Nephron progenitor cell (in vitro differentiated cells): Measurements from ENCODE around the gene EPHB3.

ENCODE experiments used
- DNase-seq: peaks from one replicate; pipeline ENCODE4 v3.0.0; 2021
- H3K27ac Mint-ChIP-seq: 2 replicates; pipeline ENCODE4 v1.8.0; 2021; ENCODE audit warnings: mild to moderate bottlenecking, moderate library complexity, mixed read lengths
- H3K27me3 Mint-ChIP-seq: 2 replicates; pipeline ENCODE4 v1.8.0; 2021; ENCODE audit warnings: mild to moderate bottlenecking, low read depth, mixed read lengths; ENCODE audit not compliant: poor library complexity
- H3K36me3 Mint-ChIP-seq: 2 replicates; pipeline ENCODE4 v1.8.0; 2021; ENCODE audit warnings: low read depth, mixed read lengths
- H3K4me1 Mint-ChIP-seq: 2 replicates; pipeline ENCODE4 v1.8.0; 2021; ENCODE audit warnings: mixed read lengths
- H3K4me3 Mint-ChIP-seq: 2 replicates; pipeline ENCODE4 v1.8.0; 2021; ENCODE audit warnings: mild to moderate bottlenecking, moderate library complexity, mixed read lengths
- H3K9me3 Mint-ChIP-seq: 2 replicates; pipeline ENCODE4 v1.8.0; 2021; ENCODE audit warnings: mild to moderate bottlenecking, moderate library complexity, mixed read lengths
- TF ChIP-seq, protein P1 (sequence below): fragments of 200-600 bp; sonication (generic); IDR thresholded peaks from 2 replicates; pipeline ENCODE4 v1.5.0; 2021; ENCODE audit warnings: antibody characterized with exemption

EPHB3 gene

DNA sequence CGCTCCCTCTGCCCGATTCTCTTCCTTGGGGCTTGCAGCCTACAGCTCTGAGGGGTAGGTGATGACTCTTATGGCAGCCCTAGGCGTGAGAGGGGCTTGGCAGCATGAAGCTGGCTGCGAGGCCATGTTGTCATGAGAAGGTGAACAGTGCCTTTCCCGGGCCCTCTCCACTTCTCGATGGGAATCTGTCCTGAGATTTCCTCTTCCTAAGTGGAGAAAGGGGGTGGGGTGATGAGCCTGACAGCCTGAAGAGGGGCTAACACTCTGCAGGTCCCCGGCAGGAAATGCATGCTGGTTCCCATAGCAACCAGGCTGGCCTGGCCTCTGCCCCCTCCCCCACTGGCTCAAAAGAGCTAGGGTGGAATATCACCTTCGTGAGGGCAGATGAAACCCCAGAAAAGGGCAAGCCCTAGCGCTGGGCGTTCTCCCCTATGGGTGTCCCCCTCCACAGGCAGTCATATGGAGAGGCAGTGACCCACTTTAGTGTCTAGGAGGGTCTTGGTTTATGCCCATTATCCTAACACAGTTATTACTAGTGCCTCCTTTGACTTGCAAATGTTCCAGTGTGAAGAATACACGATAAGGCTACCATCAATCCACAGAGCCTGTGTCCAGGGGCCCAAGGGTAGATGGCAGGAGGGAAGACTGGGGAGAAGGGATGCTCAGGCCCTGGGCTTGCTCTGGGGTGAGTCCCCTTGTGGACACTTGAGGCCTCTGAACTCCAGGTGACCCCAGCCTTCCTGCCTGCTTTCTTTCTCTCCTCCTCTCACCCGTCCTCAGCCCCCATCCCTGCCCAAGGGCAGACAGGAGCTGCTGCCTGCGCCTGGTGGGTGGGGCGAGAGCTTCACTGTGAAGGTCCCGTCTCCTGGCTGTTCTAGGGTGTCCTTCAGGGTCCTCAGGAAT, 13.2 kb downstream of the EPHB3 start:
- peaks cover 4% of the 10 kb centered on the region for H3K27me3 Mint-ChIP-seq
- peak overlapping the region; percentile 88 for H3K27ac Mint-ChIP-seq
- peak overlapping the region; percentile 70 for H3K4me3 Mint-ChIP-seq
- H3K4me1 Mint-ChIP-seq, result peaks cover 92% of the 10 kb centered on the region
- H3K36me3 Mint-ChIP-seq, result peaks cover 55% of the 10 kb centered on the region
- H3K9me3 Mint-ChIP-seq, result no peaks in the 10 kb centered on the region
- DNase-seq, result peak; percentile 73
- TF ChIP-seq, protein P1, sequence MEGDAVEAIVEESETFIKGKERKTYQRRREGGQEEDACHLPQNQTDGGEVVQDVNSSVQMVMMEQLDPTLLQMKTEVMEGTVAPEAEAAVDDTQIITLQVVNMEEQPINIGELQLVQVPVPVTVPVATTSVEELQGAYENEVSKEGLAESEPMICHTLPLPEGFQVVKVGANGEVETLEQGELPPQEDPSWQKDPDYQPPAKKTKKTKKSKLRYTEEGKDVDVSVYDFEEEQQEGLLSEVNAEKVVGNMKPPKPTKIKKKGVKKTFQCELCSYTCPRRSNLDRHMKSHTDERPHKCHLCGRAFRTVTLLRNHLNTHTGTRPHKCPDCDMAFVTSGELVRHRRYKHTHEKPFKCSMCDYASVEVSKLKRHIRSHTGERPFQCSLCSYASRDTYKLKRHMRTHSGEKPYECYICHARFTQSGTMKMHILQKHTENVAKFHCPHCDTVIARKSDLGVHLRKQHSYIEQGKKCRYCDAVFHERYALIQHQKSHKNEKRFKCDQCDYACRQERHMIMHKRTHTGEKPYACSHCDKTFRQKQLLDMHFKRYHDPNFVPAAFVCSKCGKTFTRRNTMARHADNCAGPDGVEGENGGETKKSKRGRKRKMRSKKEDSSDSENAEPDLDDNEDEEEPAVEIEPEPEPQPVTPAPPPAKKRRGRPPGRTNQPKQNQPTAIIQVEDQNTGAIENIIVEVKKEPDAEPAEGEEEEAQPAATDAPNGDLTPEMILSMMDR, result no peak

DNA sequence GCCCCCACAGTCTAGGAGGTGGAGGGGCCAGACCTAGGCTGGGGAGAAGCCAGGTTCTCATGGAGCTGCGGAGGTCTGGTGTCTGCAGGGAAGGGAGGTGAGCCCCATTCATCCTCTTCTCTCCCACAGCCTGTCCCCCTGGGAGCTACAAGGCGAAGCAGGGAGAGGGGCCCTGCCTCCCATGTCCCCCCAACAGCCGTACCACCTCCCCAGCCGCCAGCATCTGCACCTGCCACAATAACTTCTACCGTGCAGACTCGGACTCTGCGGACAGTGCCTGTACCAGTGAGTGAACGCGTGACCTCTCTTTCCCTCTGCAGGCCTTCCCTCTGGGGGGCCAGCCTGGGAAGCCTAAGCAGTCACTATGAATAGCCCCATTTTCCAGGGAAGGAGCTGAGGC, 14.1 kb downstream of the EPHB3 start:
- Mint-ChIP-seq H3K9me3 (no peaks in the 10 kb centered on the region), H3K27me3 (peaks cover 4% of the 10 kb centered on the region), H3K4me1 (peaks cover 92% of the 10 kb centered on the region), H3K27ac (no peak overlapping the region), H3K4me3 (peak overlapping the region; percentile 30), H3K36me3 (peaks cover 64% of the 10 kb centered on the region)
- TF ChIP-seq, protein P1, result no peak
- no peak for DNase-seq

DNA sequence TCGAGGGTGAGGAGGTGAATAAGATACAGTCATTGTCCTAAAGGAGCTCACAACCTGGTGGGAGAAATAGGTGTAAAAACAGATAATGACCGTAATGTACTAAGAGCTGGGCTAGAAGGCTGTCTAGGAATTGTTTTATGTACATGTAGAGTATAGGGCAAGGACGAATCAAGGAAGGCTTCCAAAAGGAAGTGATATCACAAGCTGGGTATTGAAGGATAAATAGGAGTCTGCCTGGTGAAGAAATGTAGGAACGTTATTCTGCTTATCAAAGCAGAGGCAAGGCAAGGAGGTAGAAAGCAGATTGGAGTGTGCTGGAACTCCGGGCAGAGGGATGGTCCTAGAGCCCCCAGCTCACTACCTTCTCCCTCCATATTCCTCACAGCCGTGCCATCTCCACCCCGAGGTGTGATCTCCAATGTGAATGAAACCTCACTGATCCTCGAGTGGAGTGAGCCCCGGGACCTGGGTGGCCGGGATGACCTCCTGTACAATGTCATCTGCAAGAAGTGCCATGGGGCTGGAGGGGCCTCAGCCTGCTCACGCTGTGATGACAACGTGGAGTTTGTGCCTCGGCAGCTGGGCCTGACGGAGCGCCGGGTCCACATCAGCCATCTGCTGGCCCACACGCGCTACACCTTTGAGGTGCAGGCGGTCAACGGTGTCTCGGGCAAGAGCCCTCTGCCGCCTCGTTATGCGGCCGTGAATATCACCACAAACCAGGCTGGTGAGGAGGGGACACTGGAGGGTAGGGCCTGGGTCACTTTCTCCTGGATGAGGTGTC, 15.1 kb downstream of the EPHB3 start:
- no peak for DNase-seq
- no peak overlapping the region for H3K4me3 Mint-ChIP-seq
- H3K9me3 Mint-ChIP-seq, result no peaks in the 10 kb centered on the region
- H3K27me3 Mint-ChIP-seq, result peaks cover 4% of the 10 kb centered on the region
- H3K36me3 Mint-ChIP-seq, result peaks cover 65% of the 10 kb centered on the region
- TF ChIP-seq, protein P1, result no peak
- peak overlapping the region; percentile 72 for H3K27ac Mint-ChIP-seq
- H3K4me1 Mint-ChIP-seq, result peaks cover 92% of the 10 kb centered on the region

DNA sequence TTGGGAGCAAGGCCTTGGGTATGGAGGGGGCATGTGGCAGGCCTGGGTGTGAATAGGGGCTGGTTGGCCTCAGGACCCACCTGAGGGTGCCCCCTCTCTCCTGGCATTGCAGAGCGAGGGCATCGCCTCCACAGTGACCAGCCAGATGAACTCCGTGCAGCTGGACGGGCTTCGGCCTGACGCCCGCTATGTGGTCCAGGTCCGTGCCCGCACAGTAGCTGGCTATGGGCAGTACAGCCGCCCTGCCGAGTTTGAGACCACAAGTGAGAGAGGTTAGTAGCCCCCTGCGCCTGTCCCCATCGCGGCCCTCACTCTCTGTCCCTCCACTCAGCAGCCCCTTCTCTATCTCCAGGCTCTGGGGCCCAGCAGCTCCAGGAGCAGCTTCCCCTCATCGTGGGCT, 16.0 kb downstream of the EPHB3 start:
- no peaks in the 10 kb centered on the region for H3K9me3 Mint-ChIP-seq
- DNase-seq, result no peak
- H3K36me3 Mint-ChIP-seq, result peaks cover 56% of the 10 kb centered on the region
- no peak overlapping the region for H3K4me3 Mint-ChIP-seq
- H3K27me3 Mint-ChIP-seq, result peaks cover 4% of the 10 kb centered on the region
- H3K4me1 Mint-ChIP-seq, result peaks cover 92% of the 10 kb centered on the region
- TF ChIP-seq, protein P1, result no peak
- H3K27ac Mint-ChIP-seq, result no peak overlapping the region

DNA sequence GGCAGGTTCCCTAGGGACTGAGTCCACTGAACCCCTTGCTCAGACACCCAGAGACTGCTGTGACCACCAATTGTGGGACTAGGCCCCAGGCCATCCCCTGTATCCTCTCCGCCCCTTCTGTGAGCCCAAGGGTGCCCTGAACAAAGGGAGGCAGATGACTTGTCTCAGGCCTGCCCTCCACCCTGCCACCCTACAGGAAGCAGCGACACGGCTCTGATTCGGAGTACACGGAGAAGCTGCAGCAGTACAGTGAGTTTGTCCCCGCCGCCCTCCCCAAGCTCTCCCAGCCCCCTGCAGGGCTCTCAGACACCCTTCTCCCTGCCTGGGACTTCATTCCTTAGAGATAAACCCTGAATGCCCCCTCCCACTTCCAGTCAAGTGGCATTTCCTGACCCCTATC, 16.6 kb downstream of the EPHB3 start:
- no peak for DNase-seq
- Mint-ChIP-seq H3K9me3 (no peaks in the 10 kb centered on the region), H3K4me1 (peaks cover 92% of the 10 kb centered on the region), H3K27ac (peak overlapping the region; percentile 76), H3K36me3 (peaks cover 50% of the 10 kb centered on the region), H3K27me3 (peaks cover 4% of the 10 kb centered on the region), H3K4me3 (peak overlapping the region; percentile 13)
- TF ChIP-seq, protein P1, result no peak
